H9 (cell line): ENCODE data around the gene FARS2. TPM values are rescaled to one million over a fixed set of nuclear protein-coding genes. Genes with fewer than 3 reads are reported as not detected.

Experiments used
- DNase-seq: peaks from one replicate; pipeline ENCODE4 v3.0.0-alpha.2; 2017
- H2AFZ ChIP-seq: one replicate; pipeline ENCODE4 v1.6.1; 2013; ENCODE audit warnings: mild to moderate bottlenecking, low read length, control low read depth, moderate library complexity
- H2AK5ac ChIP-seq: 2 replicates; pipeline ENCODE4 v1.6.1; 2013; ENCODE audit warnings: low read length, control low read depth, mixed read lengths; ENCODE audit not compliant: insufficient read length
- H2BK120ac ChIP-seq: one replicate; pipeline ENCODE4 v1.6.1; 2013; ENCODE audit warnings: low read depth, mild to moderate bottlenecking, low read length, control low read depth, inconsistent platforms; ENCODE audit not compliant: poor library complexity, severe bottlenecking
- H2BK12ac ChIP-seq: 2 replicates; pipeline ENCODE4 v1.6.1; 2013; ENCODE audit warnings: low read length, control low read depth, mixed read lengths, low read depth; ENCODE audit not compliant: insufficient read length
- H2BK15ac ChIP-seq: 2 replicates; pipeline ENCODE4 v1.6.1; 2013; ENCODE audit warnings: low read depth, low read length, control low read depth
- H2BK20ac ChIP-seq: one replicate; pipeline ENCODE4 v1.6.1; 2013; ENCODE audit warnings: low read depth, mild to moderate bottlenecking, low read length, control low read depth, inconsistent platforms; ENCODE audit not compliant: poor library complexity, severe bottlenecking
- H2BK5ac ChIP-seq: 2 replicates; pipeline ENCODE4 v1.6.1; 2013; ENCODE audit warnings: low read length, control low read depth, mixed read lengths; ENCODE audit not compliant: insufficient read length
- H3K14ac ChIP-seq: 2 replicates; pipeline ENCODE4 v1.6.1; 2013; ENCODE audit warnings: low read length, control low read depth; ENCODE audit not compliant: insufficient read depth
- H3K18ac ChIP-seq: 2 replicates; pipeline ENCODE4 v1.6.1; 2013; ENCODE audit warnings: low read depth, mild to moderate bottlenecking, mixed read lengths, low read length, control low read depth; ENCODE audit not compliant: insufficient read length
- H3K23ac ChIP-seq: 2 replicates; pipeline ENCODE4 v1.6.1; 2013; ENCODE audit warnings: low read length, control low read depth, mixed read lengths, low read depth; ENCODE audit not compliant: insufficient read length
- H3K23me2 ChIP-seq: 2 replicates; pipeline ENCODE4 v1.6.1; 2013; ENCODE audit warnings: low read depth, mild to moderate bottlenecking, mixed read lengths, low read length, control low read depth; ENCODE audit not compliant: insufficient read length, poor library complexity, severe bottlenecking
- H3K27ac ChIP-seq: 2 replicates; pipeline ENCODE4 v1.5.1; 2013; ENCODE audit warnings: low read length, control low read depth, mixed read lengths, low read depth; ENCODE audit not compliant: insufficient read length
- H3K27me3 ChIP-seq: 2 replicates; pipeline ENCODE4 v1.6.1; 2013; ENCODE audit warnings: low read length, control low read depth, inconsistent platforms; ENCODE audit not compliant: insufficient read depth
- H3K4ac ChIP-seq: 2 replicates; pipeline ENCODE4 v1.6.1; 2013; ENCODE audit warnings: low read depth, mild to moderate bottlenecking, control low read depth, inconsistent platforms, low read length, moderate library complexity
- H3K4me1 ChIP-seq: 2 replicates; pipeline ENCODE4 v1.6.1; 2013; ENCODE audit warnings: low read length, control low read depth, inconsistent platforms; ENCODE audit not compliant: insufficient read depth
- H3K4me2 ChIP-seq: 2 replicates; pipeline ENCODE4 v1.6.1; 2013; ENCODE audit warnings: low read length, control low read depth, mixed read lengths; ENCODE audit not compliant: insufficient read length, insufficient read depth
- H3K56ac ChIP-seq: 2 replicates; pipeline ENCODE4 v1.6.1; 2013; ENCODE audit warnings: low read depth, mild to moderate bottlenecking, mixed read lengths, low read length, control low read depth; ENCODE audit not compliant: insufficient read length
- H3K79me1 ChIP-seq: 2 replicates; pipeline ENCODE4 v1.6.1; 2013; ENCODE audit warnings: low read depth, mild to moderate bottlenecking, moderate library complexity, low read length, control low read depth, inconsistent platforms; ENCODE audit not compliant: insufficient read depth, poor library complexity, severe bottlenecking
- H3K79me2 ChIP-seq: 2 replicates; pipeline ENCODE4 v1.6.1; 2013; ENCODE audit warnings: low read length, control low read depth, inconsistent platforms; ENCODE audit not compliant: insufficient read depth
- H3K9ac ChIP-seq: 2 replicates; pipeline ENCODE4 v1.6.1; 2013; ENCODE audit warnings: low read length, control low read depth, mixed read lengths; ENCODE audit not compliant: insufficient read length; ENCODE audit errors: extremely low read depth
- H3K9me3 ChIP-seq: one replicate; pipeline ENCODE4 v1.6.1; 2013; ENCODE audit warnings: low read depth, low read length, inconsistent platforms; ENCODE audit not compliant: control insufficient read depth
- H3T11ph ChIP-seq: one replicate; pipeline ENCODE4 v1.6.1; 2013; ENCODE audit warnings: mild to moderate bottlenecking, low read length, control low read depth, inconsistent platforms
- H4K20me1 ChIP-seq: one replicate; pipeline ENCODE4 v1.6.1; 2013; ENCODE audit not compliant: control insufficient read depth, insufficient read length, insufficient read depth
- H4K5ac ChIP-seq: 2 replicates; pipeline ENCODE4 v1.6.1; 2013; ENCODE audit warnings: low read depth, mild to moderate bottlenecking, mixed read lengths, low read length, control low read depth; ENCODE audit not compliant: insufficient read length
- H4K8ac ChIP-seq: replicated peaks from 2 replicates; pipeline ENCODE4 v1.6.1; 2013; ENCODE audit warnings: low read length, control low read depth, mixed read lengths, low read depth; ENCODE audit not compliant: insufficient read length
- H4K91ac ChIP-seq: 2 replicates; pipeline ENCODE4 v1.6.1; 2013; ENCODE audit warnings: low read depth, mild to moderate bottlenecking, moderate library complexity, mixed read lengths, low read length, control low read depth; ENCODE audit not compliant: insufficient read length
- H3K27ac Mint-ChIP-seq, 3 experiments: 2 replicates in 2 of 3; 3 replicates in 1 of 3; pipeline ENCODE4 v1.8.0; 2020 to 2021; ENCODE audit warnings: mixed read lengths in 3 of 3, mild to moderate bottlenecking in 1 of 3, moderate library complexity in 1 of 3
- H3K27me3 Mint-ChIP-seq: 2 replicates; pipeline ENCODE4 v1.8.0; 2021; ENCODE audit warnings: low read depth, mild to moderate bottlenecking, moderate library complexity, mixed read lengths
- H3K36me3 Mint-ChIP-seq, 3 experiments: 2 replicates in 2 of 3; 3 replicates in 1 of 3; pipeline ENCODE4 v1.8.0; 2020 to 2021; ENCODE audit warnings: low read depth in 3 of 3, mixed read lengths in 3 of 3; ENCODE audit not compliant: insufficient read depth in 1 of 3
- H3K4me1 Mint-ChIP-seq, 2 experiments: 2 replicates each; pipeline ENCODE4 v1.8.0; 2020; ENCODE audit warnings: mixed read lengths in 2 of 2
- H3K4me3 Mint-ChIP-seq, 2 experiments: 2 replicates in 1 of 2; 3 replicates in 1 of 2; pipeline ENCODE4 v1.8.0; 2020 to 2021; ENCODE audit warnings: mild to moderate bottlenecking in 2 of 2, mixed read lengths in 2 of 2, moderate library complexity in 1 of 2
- H3K9me3 Mint-ChIP-seq, 2 experiments: 2 replicates in 1 of 2; 3 replicates in 1 of 2; pipeline ENCODE4 v1.8.0; 2020; ENCODE audit warnings: mild to moderate bottlenecking in 2 of 2, mixed read lengths in 2 of 2, moderate library complexity in 1 of 2
- WGBS: extraction: QIAGEN DNeasy Blood & Tissue Kit; methylation state at CpG from one replicate; pipeline ENCODE4 v1.1.7; 2013; ENCODE audit warnings: missing lambda C conversion rate, low lambda C conversion rate, mixed read lengths; ENCODE audit not compliant: insufficient read length; ENCODE audit errors: extremely low coverage; 5-methylcytosine and 5-hydroxymethylcytosine counted together
- total RNA-seq: library from RNA; stranded (reverse); gene quantifications from 2 replicates; pipeline ENCODE4 v1.2.1, GENCODE V29; 2021
- TF ChIP-seq, protein P1 (sequence below): fragments of 200-600 bp; sonication (generic); conservative IDR thresholded peaks from 3 replicates; pipeline ENCODE4 v1.8.0; 2021; ENCODE audit warnings: antibody characterized with exemption, mild to moderate bottlenecking

The FARS2 gene
- total RNA-seq, 1 experiment from 2014 or later: 8.5 TPM

DNA sequence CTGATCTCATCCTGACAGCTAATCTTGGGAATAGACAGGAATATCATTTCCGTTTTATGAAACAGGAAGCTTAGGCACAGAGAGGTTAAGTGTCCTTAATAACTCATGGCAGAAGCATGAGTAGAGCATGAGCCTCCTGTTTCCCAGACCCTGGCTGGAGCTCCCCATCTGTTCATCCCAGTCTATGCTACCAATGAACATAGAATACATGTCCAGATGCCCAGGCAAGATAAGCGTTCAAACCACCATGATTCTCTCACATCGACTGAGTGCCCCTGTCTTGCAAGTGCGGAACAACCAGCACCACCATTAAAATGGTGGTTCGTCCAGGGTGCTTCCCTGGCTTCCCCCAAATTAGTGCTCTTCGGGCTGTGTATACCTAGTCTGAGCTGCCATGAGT is 217.1 kb downstream of the FARS2 start:
- Mint-ChIP-seq H3K36me3 (no peaks in the 10 kb centered on the region; a peak in 1 of 7 replicates), H3K27me3 (no peaks in the 10 kb centered on the region), H3K9me3 (no peaks in the 10 kb centered on the region), H3K4me1 (peaks cover 9 to 10% of the 10 kb centered on the region in 2 experiments), H3K4me3 (no peak overlapping the region), H3K27ac (no peak overlapping the region)
- Histone ChIP-seq H4K91ac (no peak overlapping the region), H2BK120ac (no peak overlapping the region), H3K4me2 (no peak overlapping the region), H3K18ac (no peak overlapping the region), H3K23ac (no peak overlapping the region), H2BK12ac (no peak overlapping the region), H3K27ac (no peak overlapping the region), H4K20me1 (no peaks in the 10 kb centered on the region), H3K23me2 (no peaks in the 10 kb centered on the region), H3K9ac (no peak overlapping the region), H3T11ph (no peak overlapping the region), H3K27me3 (no peaks in the 10 kb centered on the region), H3K56ac (no peak overlapping the region), H3K4ac (no peak overlapping the region), H2BK5ac (no peak overlapping the region), H2BK20ac (no peak overlapping the region), H2BK15ac (no peak overlapping the region), H3K79me1 (no peaks in the 10 kb centered on the region), H4K8ac (no peak overlapping the region), H3K4me1 (no peaks in the 10 kb centered on the region), H3K9me3 (no peaks in the 10 kb centered on the region), H3K14ac (no peak overlapping the region), H3K79me2 (no peaks in the 10 kb centered on the region), H2AFZ (no peak overlapping the region), H2AK5ac (no peak overlapping the region), H4K5ac (no peak overlapping the region)
- TF ChIP-seq, protein P1, sequence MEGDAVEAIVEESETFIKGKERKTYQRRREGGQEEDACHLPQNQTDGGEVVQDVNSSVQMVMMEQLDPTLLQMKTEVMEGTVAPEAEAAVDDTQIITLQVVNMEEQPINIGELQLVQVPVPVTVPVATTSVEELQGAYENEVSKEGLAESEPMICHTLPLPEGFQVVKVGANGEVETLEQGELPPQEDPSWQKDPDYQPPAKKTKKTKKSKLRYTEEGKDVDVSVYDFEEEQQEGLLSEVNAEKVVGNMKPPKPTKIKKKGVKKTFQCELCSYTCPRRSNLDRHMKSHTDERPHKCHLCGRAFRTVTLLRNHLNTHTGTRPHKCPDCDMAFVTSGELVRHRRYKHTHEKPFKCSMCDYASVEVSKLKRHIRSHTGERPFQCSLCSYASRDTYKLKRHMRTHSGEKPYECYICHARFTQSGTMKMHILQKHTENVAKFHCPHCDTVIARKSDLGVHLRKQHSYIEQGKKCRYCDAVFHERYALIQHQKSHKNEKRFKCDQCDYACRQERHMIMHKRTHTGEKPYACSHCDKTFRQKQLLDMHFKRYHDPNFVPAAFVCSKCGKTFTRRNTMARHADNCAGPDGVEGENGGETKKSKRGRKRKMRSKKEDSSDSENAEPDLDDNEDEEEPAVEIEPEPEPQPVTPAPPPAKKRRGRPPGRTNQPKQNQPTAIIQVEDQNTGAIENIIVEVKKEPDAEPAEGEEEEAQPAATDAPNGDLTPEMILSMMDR: no peak
- no CpG with 5 or more reads among the region's 6 CpGs for WGBS
- DNase-seq: no peak
